HG02852 (cell line): ENCODE data around the gene F5.
"Not testable (repeated sequence)": the region's sequence is repeated elsewhere in the genome, so short reads cannot be mapped to it uniquely, and the experiment has no call there.

Source experiments
- ATAC-seq: cut with Tn5 transposase; IDR thresholded peaks from one replicate; pipeline ENCODE4 v1.9.1; 2021; ENCODE audit warnings: mild to moderate bottlenecking, moderate library complexity; ENCODE audit not compliant: unreplicated experiment

The F5 gene

GRCh38 chr1:169546087-169546995, 39.9 kb downstream of the F5 start:
- peak; percentile 85 for ATAC-seq

- ATAC-seq, result no peak
These were observed 40.8 kb downstream of the F5 start for GRCh38 chr1:169545472-169545871.

GRCh38 chr1:169538998-169539871, 47.0 kb downstream of the F5 start:
- ATAC-seq, result no peak

GRCh38 chr1:169534653-169535052, 51.6 kb downstream of the F5 start:
- ATAC-seq, result no peak

GRCh38 chr1:169533528-169534190, 52.6 kb downstream of the F5 start:
- not testable (repeated sequence) for ATAC-seq

DNA sequence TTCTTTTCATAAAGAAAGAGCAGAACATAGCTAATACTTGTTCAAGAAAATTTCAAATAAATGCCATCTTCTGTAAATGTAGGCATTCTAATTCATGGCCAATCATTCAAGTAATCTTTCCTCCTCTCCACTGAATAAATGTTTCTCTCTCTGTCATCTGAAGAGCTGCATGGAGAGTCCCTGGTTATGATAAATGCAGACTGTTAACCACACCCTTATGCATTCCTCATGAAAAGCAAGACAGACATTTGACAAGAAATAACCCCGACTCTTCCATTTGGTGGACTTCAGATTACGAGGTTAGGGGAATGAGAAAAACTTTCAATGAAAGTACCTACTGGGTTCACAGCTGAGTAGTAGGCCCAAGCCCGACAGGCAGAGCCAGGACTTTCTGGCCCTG, 55.8 kb downstream of the F5 start:
- no peak for ATAC-seq

DNA sequence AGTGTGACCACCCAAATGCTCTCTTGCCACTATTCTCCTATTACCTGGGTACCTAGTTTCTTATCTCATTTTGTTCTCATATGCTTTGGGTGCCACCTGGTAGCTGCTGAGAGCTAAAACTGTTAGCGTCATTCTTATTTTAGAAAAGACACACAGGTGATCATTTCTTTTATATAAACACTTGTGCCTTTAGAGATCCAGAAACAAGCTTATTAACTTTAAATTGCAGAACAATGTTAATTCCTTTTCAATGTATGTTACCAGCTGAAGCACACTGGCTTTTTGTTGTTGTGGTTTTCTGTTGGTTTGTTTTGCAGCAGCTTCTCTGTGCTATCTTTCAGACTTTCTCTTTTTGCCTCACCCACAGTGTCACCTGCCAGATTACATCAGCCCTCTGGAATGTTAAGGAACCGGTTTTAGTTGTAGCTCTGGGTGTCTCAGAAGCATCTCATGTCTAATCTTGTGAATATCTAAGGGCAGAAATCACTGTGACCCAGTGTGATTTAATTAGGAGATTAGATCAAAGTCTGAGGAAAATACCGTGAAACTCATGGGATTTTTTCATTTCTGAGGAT, 57.1 kb downstream of the F5 start:
- no peak for ATAC-seq

- peak; percentile 77 for ATAC-seq
These were observed 57.8 kb downstream of the F5 start for GRCh38 chr1:169528215-169529067.

- ATAC-seq, result no peak
These were observed 58.6 kb downstream of the F5 start for GRCh38 chr1:169527451-169528214.

GRCh38 chr1:169527001-169527400, 59.3 kb downstream of the F5 start:
- ATAC-seq, result no peak

- ATAC-seq, result no peak
These were observed 60.0 kb downstream of the F5 start for GRCh38 chr1:169526120-169526832.

DNA sequence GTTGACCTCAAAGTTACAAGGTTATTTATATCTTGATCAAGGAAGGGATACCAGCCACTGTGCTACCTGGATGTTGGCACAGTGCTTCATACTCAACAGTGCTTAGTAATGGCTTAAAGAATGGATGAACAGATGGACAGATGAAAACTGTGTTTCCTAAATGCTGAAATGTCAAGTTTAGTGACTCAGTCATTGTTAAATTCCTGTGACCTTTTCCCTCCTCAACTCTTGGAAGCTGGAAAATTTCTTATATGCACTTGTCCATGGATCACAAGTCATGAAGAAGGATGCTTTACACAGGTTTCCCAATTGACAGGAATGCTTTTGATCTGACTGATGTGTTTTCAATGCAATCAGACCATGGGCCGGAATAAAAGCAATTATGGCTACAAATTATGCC, 60.9 kb downstream of the F5 start:
- no peak for ATAC-seq

- ATAC-seq, result no peak
These were observed 62.4 kb downstream of the F5 start for GRCh38 chr1:169523904-169524303.

DNA sequence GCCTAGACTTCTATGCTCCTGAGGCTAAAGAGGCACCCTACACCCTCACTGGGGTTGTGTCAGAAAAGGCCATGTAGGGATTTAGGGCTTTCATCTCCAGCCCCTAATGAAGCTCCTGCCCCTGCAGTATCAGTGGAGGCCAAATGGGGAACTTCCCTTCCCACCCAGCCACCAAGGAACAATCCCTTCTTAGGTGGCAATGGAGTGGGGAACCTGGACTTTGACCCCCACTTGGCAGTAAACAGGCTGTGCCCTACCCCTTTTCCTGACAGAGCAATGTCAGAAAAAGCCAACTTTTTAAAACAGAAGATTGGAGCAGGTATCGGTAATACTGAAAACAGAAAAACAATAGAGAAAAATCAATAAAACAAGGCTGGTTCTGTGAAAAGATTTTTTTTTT, 65.1 kb downstream of the F5 start:
- ATAC-seq, result no peak

DNA sequence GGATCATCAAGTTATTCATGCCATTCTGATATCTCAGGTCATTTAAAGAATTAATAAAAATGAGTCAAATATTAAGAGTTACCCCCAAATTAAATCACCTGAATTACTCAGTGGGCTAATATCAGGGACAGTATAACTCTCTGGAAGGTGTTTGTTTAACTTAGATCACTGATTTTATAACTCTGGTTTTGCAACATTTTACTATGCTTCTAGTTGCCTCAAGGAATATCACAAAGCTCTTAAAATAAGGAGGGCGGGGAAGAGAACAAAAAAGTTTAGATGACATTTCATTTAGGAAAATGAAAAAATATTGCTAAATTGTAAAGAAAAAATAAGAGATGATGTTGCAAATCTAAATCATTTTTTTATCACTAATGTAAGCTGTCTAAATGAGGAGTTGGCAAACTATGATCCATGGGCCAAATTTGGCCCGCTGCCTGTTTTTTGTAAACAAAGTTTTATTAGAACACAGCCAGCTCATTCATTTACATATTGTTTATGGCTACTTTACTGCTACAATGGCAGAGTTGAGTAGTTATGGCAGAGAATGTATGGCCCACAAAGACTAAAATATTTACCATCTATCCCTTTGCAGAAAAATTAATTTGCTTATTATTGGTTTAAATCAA, 68.6 kb downstream of the F5 start:
- no peak for ATAC-seq

- ATAC-seq, result no peak
These were observed 70.6 kb downstream of the F5 start for GRCh38 chr1:169515641-169516040.

GRCh38 chr1:169514566-169515270, 71.6 kb downstream of the F5 start:
- no peak for ATAC-seq

- ATAC-seq, result no peak
These were observed 73.1 kb downstream of the F5 start for GRCh38 chr1:169513208-169513607.
